ENCODE results near the gene DLX4.

DNA sequence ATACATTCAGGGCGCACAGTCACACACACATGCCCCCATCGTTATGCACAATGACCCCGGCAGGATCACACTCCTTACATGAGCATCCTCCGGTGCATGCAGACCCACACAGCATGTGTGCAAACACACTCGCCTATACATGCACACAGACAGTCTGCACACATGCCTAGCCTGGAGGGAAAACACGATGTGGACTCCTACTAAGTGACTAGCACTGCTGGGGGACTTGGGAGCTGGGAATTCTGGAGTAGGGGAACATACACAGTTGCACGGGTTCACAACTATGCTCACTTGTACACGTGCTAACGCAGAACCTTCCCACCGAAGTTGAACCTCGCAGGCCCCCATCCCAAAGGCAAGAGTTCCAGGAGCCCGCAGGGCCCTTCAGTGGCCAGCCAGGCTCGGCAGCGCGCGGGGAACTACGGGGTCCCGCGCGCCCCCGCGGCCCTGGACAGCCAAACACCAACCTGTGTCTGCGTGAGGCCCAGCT, 24.0 kb downstream of the DLX4 start:
- TF ChIP-seq, protein P1, sequence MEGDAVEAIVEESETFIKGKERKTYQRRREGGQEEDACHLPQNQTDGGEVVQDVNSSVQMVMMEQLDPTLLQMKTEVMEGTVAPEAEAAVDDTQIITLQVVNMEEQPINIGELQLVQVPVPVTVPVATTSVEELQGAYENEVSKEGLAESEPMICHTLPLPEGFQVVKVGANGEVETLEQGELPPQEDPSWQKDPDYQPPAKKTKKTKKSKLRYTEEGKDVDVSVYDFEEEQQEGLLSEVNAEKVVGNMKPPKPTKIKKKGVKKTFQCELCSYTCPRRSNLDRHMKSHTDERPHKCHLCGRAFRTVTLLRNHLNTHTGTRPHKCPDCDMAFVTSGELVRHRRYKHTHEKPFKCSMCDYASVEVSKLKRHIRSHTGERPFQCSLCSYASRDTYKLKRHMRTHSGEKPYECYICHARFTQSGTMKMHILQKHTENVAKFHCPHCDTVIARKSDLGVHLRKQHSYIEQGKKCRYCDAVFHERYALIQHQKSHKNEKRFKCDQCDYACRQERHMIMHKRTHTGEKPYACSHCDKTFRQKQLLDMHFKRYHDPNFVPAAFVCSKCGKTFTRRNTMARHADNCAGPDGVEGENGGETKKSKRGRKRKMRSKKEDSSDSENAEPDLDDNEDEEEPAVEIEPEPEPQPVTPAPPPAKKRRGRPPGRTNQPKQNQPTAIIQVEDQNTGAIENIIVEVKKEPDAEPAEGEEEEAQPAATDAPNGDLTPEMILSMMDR (IDR thresholded peaks at IDR 0.05) = no peak
- TF ChIP-seq POLR2A (IDR thresholded peaks at IDR 0.05) = no peak

Measured in esophagus squamous epithelium (tissue), 4 donors.